Astrocyte (in vitro differentiated cells and primary cell): Measurements from ENCODE around the gene TOMM70. TPM values are rescaled to one million over a fixed set of nuclear protein-coding genes. Genes with fewer than 3 reads are reported as not detected.

Source experiments
- DNase-seq: peaks from one replicate; pipeline ENCODE4 v3.0.0-alpha.2; 2010; ENCODE audit warnings: low read depth
- FAIRE-seq: peaks from 2 replicates; lab custom pipeline; 2011; peaks lifted over from hg19 to GRCh38; lab: Jason Lieb, UNC
- H2AFZ ChIP-seq: 2 replicates; pipeline ENCODE4 v1.6.0; 2012; ENCODE audit warnings: low read depth, low read length, inconsistent platforms
- H3K27ac ChIP-seq: 2 replicates; pipeline ENCODE4 v1.5.1; 2011; ENCODE audit warnings: low read depth, low read length, inconsistent platforms
- H3K27me3 ChIP-seq: 2 replicates; pipeline ENCODE4 v1.6.0; 2011; ENCODE audit warnings: low read length, inconsistent platforms; ENCODE audit not compliant: insufficient read depth
- H3K36me3 ChIP-seq: 2 replicates; pipeline ENCODE4 v1.5.1; 2011; ENCODE audit warnings: low read length, inconsistent platforms; ENCODE audit not compliant: insufficient read depth
- H3K4me1 ChIP-seq: 2 replicates; pipeline ENCODE4 v1.5.1; 2011; ENCODE audit warnings: low read length, inconsistent platforms; ENCODE audit not compliant: insufficient read depth
- H3K4me2 ChIP-seq: 2 replicates; pipeline ENCODE4 v1.6.0; 2012; ENCODE audit warnings: low read length, inconsistent platforms
- H3K4me3 ChIP-seq: 2 replicates; pipeline ENCODE4 v1.5.1; 2011; ENCODE audit warnings: low read depth, mild to moderate bottlenecking, low read length, inconsistent platforms; ENCODE audit not compliant: insufficient read depth
- H3K79me2 ChIP-seq: 2 replicates; pipeline ENCODE4 v1.6.0; 2012; ENCODE audit warnings: mild to moderate bottlenecking, low read length, inconsistent platforms; ENCODE audit not compliant: insufficient read depth
- H3K9ac ChIP-seq: 2 replicates; pipeline ENCODE4 v1.6.0; 2012; ENCODE audit warnings: mild to moderate bottlenecking, low read length, inconsistent platforms
- H3K9me3 ChIP-seq: 2 replicates; pipeline ENCODE4 v1.5.1; 2012; ENCODE audit warnings: low read depth, mild to moderate bottlenecking, low read length, inconsistent platforms; ENCODE audit not compliant: insufficient read depth
- H4K20me1 ChIP-seq: 2 replicates; pipeline ENCODE4 v1.6.0; 2012; ENCODE audit warnings: low read length, inconsistent platforms; ENCODE audit not compliant: insufficient read depth
- H3K27ac Mint-ChIP-seq: one replicate; pipeline ENCODE4 v1.8.0; 2021; ENCODE audit warnings: mild to moderate bottlenecking, mixed read lengths; ENCODE audit not compliant: unreplicated experiment
- H3K27me3 Mint-ChIP-seq: one replicate; pipeline ENCODE4 v1.8.0; 2021; ENCODE audit warnings: low read depth, mixed read lengths; ENCODE audit not compliant: unreplicated experiment
- H3K36me3 Mint-ChIP-seq: one replicate; pipeline ENCODE4 v1.8.0; 2021; ENCODE audit warnings: low read depth, mixed read lengths; ENCODE audit not compliant: unreplicated experiment
- H3K4me1 Mint-ChIP-seq: one replicate; pipeline ENCODE4 v1.8.0; 2021; ENCODE audit warnings: low read depth, mixed read lengths; ENCODE audit not compliant: unreplicated experiment
- H3K4me3 Mint-ChIP-seq: one replicate; pipeline ENCODE4 v1.8.0; 2021; ENCODE audit warnings: mild to moderate bottlenecking, moderate library complexity, mixed read lengths; ENCODE audit not compliant: unreplicated experiment
- H3K9me3 Mint-ChIP-seq: one replicate; pipeline ENCODE4 v1.8.0; 2021; ENCODE audit warnings: mild to moderate bottlenecking, mixed read lengths; ENCODE audit not compliant: unreplicated experiment
- CTCF ChIP-seq: IDR thresholded peaks from 2 replicates; pipeline ENCODE4 v1.5.1; 2011; ENCODE audit warnings: low read depth, mild to moderate bottlenecking, inconsistent platforms, low read length, moderate library complexity; ENCODE audit not compliant: insufficient read depth
- EZH2 ChIP-seq: IDR thresholded peaks from 2 replicates; pipeline ENCODE4 v1.6.1; 2012; ENCODE audit warnings: mild to moderate bottlenecking, low read length, inconsistent platforms; ENCODE audit not compliant: insufficient read depth
- total RNA-seq: library from RNA; stranded (reverse); gene quantifications from 2 replicates; pipeline ENCODE4 v1.2.1, GENCODE V29; 2021

Gene TOMM70
- total RNA-seq, 1 donor from 2014 or later = 48.9 TPM

GRCh38 chr3:100413613-100414012 is 12.7 kb upstream of the TOMM70 start:
- Mint-ChIP-seq H3K27ac (no peak overlapping the region), H3K4me3 (no peak overlapping the region), H3K27me3 (no peaks in the 10 kb centered on the region), H3K36me3 (peaks cover 5% of the 10 kb centered on the region), H3K9me3 (no peaks in the 10 kb centered on the region), H3K4me1 (no peaks in the 10 kb centered on the region)
- TF ChIP-seq CTCF = no peak
- no peak for TF ChIP-seq EZH2
- no peak overlapping the region for H3K27ac ChIP-seq
- H3K27me3 ChIP-seq = no peaks in the 10 kb centered on the region
- no peaks in the 10 kb centered on the region for H3K9me3 ChIP-seq
- H2AFZ ChIP-seq = no peak overlapping the region
- H3K9ac ChIP-seq = no peak overlapping the region
- no peaks in the 10 kb centered on the region for H3K36me3 ChIP-seq
- H3K79me2 ChIP-seq = no peaks in the 10 kb centered on the region
- no peaks in the 10 kb centered on the region for H4K20me1 ChIP-seq
- H3K4me3 ChIP-seq = no peak overlapping the region
- no peak for DNase-seq
- FAIRE-seq = no peak
- H3K4me1 ChIP-seq = no peaks in the 10 kb centered on the region
- no peak overlapping the region for H3K4me2 ChIP-seq

- Mint-ChIP-seq H3K4me1 (no peaks in the 10 kb centered on the region), H3K9me3 (peaks cover under 1% of the 10 kb centered on the region), H3K4me3 (no peak overlapping the region), H3K27ac (no peak overlapping the region), H3K36me3 (peaks cover 5% of the 10 kb centered on the region), H3K27me3 (no peaks in the 10 kb centered on the region)
- no peaks in the 10 kb centered on the region for H3K36me3 ChIP-seq
- no peak for FAIRE-seq
- no peak overlapping the region for H3K4me2 ChIP-seq
- no peak overlapping the region for H3K4me3 ChIP-seq
- H4K20me1 ChIP-seq = no peaks in the 10 kb centered on the region
- H3K9ac ChIP-seq = no peak overlapping the region
- no peaks in the 10 kb centered on the region for H3K79me2 ChIP-seq
- H3K27me3 ChIP-seq = no peaks in the 10 kb centered on the region
- H3K4me1 ChIP-seq = no peaks in the 10 kb centered on the region
- no peaks in the 10 kb centered on the region for H3K9me3 ChIP-seq
- H2AFZ ChIP-seq = no peak overlapping the region
- TF ChIP-seq CTCF (no peak), EZH2 (no peak)
- no peak overlapping the region for H3K27ac ChIP-seq
- DNase-seq = no peak
Measured at GRCh38 chr3:100412912-100413590, 12.2 kb upstream of the TOMM70 start.
